IPS-18c (cell line): ENCODE data around the gene CDH13.

Experiments
- H3K4me3 ChIP-seq: 2 replicates; pipeline ENCODE4 v1.7.0; 2013; ENCODE audit warnings: low read depth, mild to moderate bottlenecking, low read length, moderate library complexity; ENCODE audit not compliant: insufficient read depth
- H3K9me3 ChIP-seq: one replicate; pipeline ENCODE4 v1.6.1; 2013; ENCODE audit warnings: mild to moderate bottlenecking, low read length, moderate library complexity; ENCODE audit not compliant: control insufficient read depth, insufficient read depth

Gene CDH13

GRCh38 chr16:83482545-83483162 lies 855.9 kb downstream of the CDH13 start:
- H3K4me3 ChIP-seq = no peak overlapping the region
- peaks cover 5% of the 10 kb centered on the region for H3K9me3 ChIP-seq

- H3K4me3 ChIP-seq = no peak overlapping the region
Measured at GRCh38 chr16:83490073-83490472, 863.3 kb downstream of the CDH13 start.

GRCh38 chr16:83494459-83494858 lies 867.7 kb downstream of the CDH13 start:
- Histone ChIP-seq H3K9me3 (no peaks in the 10 kb centered on the region), H3K4me3 (no peak overlapping the region)

More at GRCh38 chr16:83490073-83490472, 863.3 kb downstream of the CDH13 start:
- H3K9me3 ChIP-seq = no peaks in the 10 kb centered on the region

GRCh38 chr16:83501481-83501880 lies 874.7 kb downstream of the CDH13 start:
- Histone ChIP-seq H3K4me3 (no peak overlapping the region), H3K9me3 (no peaks in the 10 kb centered on the region)

GRCh38 chr16:83508295-83508694 lies 881.5 kb downstream of the CDH13 start:
- H3K9me3 ChIP-seq = no peaks in the 10 kb centered on the region
- H3K4me3 ChIP-seq = no peak overlapping the region

GRCh38 chr16:83509316-83509715 lies 882.5 kb downstream of the CDH13 start:
- H3K4me3 ChIP-seq = no peak overlapping the region
- no peaks in the 10 kb centered on the region for H3K9me3 ChIP-seq

- Histone ChIP-seq H3K4me3 (no peak overlapping the region), H3K9me3 (no peaks in the 10 kb centered on the region)
Measured at GRCh38 chr16:83510906-83511305, 884.1 kb downstream of the CDH13 start.

GRCh38 chr16:83513008-83513755 lies 886.4 kb downstream of the CDH13 start:
- no peak overlapping the region for H3K4me3 ChIP-seq
- peaks cover 7% of the 10 kb centered on the region for H3K9me3 ChIP-seq

- Histone ChIP-seq H3K9me3 (peaks cover 7% of the 10 kb centered on the region), H3K4me3 (no peak overlapping the region)
Measured at GRCh38 chr16:83515395-83515794, 888.6 kb downstream of the CDH13 start.

GRCh38 chr16:83516931-83517330 lies 890.2 kb downstream of the CDH13 start:
- H3K4me3 ChIP-seq = no peak overlapping the region
- peaks cover 7% of the 10 kb centered on the region for H3K9me3 ChIP-seq

GRCh38 chr16:83517398-83517797 lies 890.6 kb downstream of the CDH13 start:
- Histone ChIP-seq H3K4me3 (no peak overlapping the region; the same call in 1 of the 2 replicates), H3K9me3 (peaks cover 7% of the 10 kb centered on the region)

GRCh38 chr16:83520596-83520995 lies 893.8 kb downstream of the CDH13 start:
- H3K9me3 ChIP-seq = peaks cover 7% of the 10 kb centered on the region
- no peak overlapping the region for H3K4me3 ChIP-seq

- H3K9me3 ChIP-seq = peaks cover 4% of the 10 kb centered on the region
- H3K4me3 ChIP-seq = no peak overlapping the region
Measured at GRCh38 chr16:83530293-83530692, 903.5 kb downstream of the CDH13 start.

- H3K4me3 ChIP-seq = no peak overlapping the region
- H3K9me3 ChIP-seq = peaks cover 4% of the 10 kb centered on the region
Measured at GRCh38 chr16:83532634-83533033, 905.9 kb downstream of the CDH13 start.

- H3K4me3 ChIP-seq = no peak overlapping the region
- peaks cover 4% of the 10 kb centered on the region for H3K9me3 ChIP-seq
Measured at GRCh38 chr16:83533193-83533592, 906.4 kb downstream of the CDH13 start.

GRCh38 chr16:83538707-83539106 lies 911.9 kb downstream of the CDH13 start:
- no peak overlapping the region for H3K4me3 ChIP-seq
- H3K9me3 ChIP-seq = no peaks in the 10 kb centered on the region

- H3K4me3 ChIP-seq = no peak overlapping the region
- H3K9me3 ChIP-seq = no peaks in the 10 kb centered on the region
Measured at GRCh38 chr16:83539736-83540490, 913.1 kb downstream of the CDH13 start.

- Histone ChIP-seq H3K4me3 (no peak overlapping the region), H3K9me3 (no peaks in the 10 kb centered on the region)
Measured at GRCh38 chr16:83541231-83541630, 914.5 kb downstream of the CDH13 start.
